ENCODE data around the gene ACOT9.
"Not testable (repeated sequence)": the region's sequence is repeated elsewhere in the genome, so short reads cannot be mapped to it uniquely, and the experiment has no call there.

ACOT9 gene

GRCh38 chrX:23742697-23743622 is at the start of gene ACOT9:
Gene ACOT9, minus strand, starts transcription at chrX:23743276. Its CDS starts 132 bp downstream, at chrX:23743144.
- DNase-seq, result peak; percentile 85

- no peak for DNase-seq
These were observed 47.0 kb upstream of the ACOT9 start for GRCh38 chrX:23790155-23790497.

GRCh38 chrX:23789386-23790154 is 46.5 kb upstream of the ACOT9 start:
- no peak for DNase-seq

DNA sequence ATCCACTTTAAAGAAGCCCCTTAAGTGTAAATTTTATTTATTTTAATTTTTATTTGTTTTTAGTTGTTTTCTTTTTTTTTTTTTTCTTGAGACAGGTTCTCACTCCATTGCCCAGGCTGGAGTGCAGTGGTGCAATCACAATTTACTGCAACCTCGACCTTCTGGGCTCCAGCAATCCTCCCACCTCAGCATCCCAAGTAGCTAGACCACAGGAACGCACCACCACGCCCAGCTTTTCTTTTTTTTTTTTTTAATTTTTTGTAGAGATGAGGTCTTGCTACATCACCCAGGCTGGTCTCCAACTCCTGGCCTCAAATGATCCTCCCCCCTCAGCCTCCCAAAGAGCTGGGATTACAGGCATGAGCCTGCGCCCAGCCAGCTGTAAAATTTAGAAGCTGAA is 45.9 kb upstream of the ACOT9 start:
- DNase-seq, result no peak

- no peak for DNase-seq
These were observed 45.4 kb upstream of the ACOT9 start for GRCh38 chrX:23788521-23788920.

DNA sequence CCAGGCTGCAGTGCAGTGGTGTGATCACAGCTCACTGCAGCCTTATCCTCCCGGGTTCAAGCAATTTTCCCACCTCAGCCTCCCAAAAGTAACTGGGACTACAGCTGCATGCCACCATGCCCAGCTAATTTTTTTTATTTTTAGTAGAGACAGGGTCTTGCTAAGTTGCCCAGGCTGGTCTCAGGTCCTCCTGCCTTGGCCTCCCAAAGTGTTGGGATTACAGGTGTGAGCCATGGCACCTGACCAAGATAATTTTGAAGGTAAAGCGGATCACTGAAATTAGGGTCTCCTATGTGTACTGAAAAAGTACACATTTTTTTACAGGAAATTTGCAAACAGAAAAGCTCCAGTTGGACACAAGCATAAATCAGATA is 44.7 kb upstream of the ACOT9 start:
- no peak for DNase-seq

GRCh38 chrX:23786268-23786815 is 43.3 kb upstream of the ACOT9 start:
- peak; percentile 54 for DNase-seq

DNA sequence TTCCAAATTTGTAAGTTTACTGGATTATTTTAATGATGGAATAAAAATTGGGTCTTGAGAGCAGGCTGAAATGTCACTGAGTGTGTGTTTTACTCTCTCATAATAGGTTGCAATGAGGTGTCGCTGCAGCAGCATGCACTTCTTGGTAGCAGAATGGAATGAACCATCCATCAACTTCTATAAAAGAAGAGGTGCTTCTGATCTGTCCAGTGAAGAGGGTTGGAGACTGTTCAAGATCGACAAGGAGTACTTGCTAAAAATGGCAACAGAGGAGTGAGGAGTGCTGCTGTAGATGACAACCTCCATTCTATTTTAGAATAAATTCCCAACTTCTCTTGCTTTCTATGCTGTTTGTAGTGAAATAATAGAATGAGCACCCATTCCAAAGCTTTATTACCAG is 42.5 kb upstream of the ACOT9 start:
- no peak for DNase-seq

DNA sequence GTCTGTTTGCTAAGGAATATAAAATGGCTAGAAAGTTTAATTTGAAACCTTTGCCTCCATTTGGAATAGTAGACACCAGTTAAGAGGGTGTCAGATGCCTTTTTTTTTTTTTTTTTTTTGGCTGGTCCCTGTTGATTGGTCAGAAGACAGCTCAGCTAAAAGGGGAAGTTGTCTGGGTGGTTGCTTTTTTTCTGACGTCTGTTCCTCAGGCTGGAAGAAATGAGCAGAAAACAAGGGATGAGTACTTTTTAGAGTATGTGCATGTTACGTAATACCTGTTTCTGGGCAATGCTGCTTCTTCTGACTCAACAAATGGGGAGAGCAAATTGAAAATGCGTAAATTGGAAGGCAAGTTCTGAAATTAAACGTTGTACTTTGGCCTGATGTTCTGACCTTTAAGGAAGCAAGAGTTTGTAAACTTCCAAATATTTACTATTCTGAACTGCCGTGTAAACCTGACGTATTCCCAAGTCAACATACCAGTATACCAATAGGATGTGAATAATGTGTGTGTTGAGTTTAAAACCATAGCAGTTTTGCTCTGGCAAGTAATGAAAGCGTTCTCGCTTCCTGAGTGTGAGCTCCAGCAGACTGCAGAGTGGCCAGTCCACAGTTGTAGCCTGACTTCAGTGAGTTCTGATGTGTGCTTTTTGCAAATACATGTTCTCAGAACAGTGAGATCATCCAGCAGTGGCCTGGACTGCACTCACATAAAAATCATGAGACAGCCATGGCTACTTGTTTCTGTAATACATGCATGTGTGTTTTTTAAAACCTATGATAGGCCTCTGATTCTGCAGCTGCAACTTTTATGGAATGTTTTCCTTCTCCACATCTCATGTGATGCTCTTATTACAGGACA is 41.6 kb upstream of the ACOT9 start:
- DNase-seq, result peak; percentile 35

DNA sequence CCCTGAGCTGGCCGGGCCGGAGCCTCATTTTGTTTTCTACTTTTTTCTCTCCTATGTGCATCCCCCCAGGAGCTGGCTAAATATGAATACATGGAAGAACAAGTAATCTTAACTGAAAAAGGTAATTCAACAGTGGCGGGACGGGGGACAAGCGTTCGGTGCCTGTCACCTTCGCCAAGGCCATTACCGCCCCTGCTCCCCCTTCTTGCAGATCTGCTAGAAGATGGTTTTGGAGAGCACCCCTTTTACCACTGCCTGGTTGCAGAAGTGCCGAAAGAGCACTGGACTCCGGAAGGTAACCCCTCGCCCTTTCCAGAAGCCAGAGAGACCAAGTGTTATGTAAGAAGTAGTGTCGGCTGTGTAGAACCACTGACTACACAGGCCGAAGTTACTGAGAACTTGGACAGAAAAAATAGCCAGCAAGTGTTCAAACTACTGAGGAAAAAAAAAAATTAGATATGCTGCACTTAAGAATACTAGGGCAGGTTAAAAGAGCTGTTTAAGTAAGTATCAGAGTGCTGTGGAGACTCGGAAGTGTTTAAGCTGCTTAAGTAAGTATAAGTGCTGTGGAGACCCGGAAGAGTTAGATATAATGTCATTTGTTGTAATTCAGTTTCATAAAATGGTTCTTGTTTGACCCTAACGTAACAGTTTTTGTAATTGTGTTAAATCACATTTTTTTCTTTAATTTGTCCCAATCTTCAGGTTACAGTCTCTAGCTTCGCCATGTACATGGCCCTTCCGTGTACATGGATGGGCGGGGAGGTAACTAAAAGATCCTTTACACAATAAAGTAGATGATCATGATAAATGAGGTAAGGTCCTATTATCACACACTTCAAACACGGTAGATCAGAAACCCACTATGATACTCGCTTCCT is 40.8 kb upstream of the ACOT9 start:
- DNase-seq, result no peak

DNA sequence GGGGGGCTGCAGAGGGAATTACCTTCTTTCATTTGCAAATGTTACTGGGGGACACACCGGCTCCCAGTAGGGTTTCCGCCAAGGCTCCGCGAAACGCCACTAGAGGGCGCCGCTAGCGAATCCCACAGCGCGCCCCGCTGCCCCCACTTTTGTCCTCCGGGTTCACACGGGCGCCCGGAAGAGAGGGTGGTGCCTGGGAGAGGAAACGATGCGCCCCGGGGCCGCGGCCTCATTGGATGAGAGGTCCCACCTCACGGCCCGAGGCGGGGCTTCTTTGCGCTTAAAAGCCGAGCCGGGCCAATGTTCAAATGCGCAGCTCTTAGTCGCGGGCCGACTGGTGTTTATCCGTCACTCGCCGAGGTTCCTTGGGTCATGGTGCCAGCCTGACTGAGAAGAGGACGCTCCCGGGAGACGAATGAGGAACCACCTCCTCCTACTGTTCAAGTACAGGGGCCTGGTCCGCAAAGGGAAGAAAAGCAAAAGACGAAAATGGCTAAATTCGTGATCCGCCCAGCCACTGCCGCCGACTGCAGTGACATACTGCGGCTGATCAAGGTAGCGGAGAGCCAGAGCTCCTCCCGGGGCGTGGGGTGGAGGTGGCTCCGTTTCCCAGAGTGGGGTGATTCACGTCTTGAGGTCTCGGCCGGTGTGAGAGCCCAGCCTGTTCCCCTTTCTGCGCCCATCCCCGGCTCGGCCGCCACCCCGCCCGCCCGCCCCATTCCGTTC is 40.0 kb upstream of the ACOT9 start, which contains the start of gene SAT1:
Gene SAT1, plus strand, starts transcription at position 311 of the 726 bp plus-strand sequence. Its CDS starts 179 bp downstream, at position 490.
- DNase-seq, result peak; percentile 95

GRCh38 chrX:23782455-23782854 is 39.4 kb upstream of the ACOT9 start:
- DNase-seq, result no peak

DNA sequence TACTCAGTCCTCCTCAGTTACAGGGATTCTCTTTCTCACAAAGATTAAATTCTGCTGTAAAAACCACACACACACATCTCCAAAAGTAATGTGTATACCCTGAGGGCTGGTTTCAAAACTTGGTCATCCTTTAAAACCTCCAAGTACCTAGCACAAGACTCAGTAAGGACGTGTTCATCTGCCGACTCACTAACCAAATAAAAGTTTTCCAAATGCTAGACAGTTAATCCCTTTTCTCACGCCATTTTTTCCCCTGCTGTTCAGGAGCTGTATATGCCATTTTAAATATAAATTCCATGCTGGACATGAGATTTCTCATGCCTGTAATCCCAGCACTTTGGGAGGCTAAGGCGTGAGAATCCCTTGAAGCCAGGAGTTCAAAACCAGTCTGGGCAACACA is 35.9 kb upstream of the ACOT9 start:
- no peak for DNase-seq

DNA sequence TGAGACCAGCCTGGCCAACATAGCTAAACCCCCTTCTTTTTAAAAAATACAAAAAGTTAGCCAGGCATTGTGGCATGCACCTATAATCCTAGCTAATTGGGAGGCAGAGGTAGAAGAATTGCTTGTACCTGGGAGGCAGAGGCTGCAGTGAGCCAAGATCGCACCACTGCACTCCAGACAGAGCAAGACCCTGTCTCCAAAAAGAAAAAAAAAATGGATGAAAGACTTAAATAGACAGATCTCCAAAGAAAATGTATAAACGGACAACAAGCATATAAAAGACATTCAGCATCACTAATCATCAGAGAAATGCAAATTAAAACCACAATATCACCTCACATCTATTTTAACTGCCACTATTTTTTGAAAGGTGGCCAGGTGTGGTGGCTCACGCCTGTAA is 33.3 kb upstream of the ACOT9 start:
- no peak for DNase-seq

- DNase-seq, result peak; percentile 76
These were observed 30.6 kb upstream of the ACOT9 start for GRCh38 chrX:23773601-23774175.

DNA sequence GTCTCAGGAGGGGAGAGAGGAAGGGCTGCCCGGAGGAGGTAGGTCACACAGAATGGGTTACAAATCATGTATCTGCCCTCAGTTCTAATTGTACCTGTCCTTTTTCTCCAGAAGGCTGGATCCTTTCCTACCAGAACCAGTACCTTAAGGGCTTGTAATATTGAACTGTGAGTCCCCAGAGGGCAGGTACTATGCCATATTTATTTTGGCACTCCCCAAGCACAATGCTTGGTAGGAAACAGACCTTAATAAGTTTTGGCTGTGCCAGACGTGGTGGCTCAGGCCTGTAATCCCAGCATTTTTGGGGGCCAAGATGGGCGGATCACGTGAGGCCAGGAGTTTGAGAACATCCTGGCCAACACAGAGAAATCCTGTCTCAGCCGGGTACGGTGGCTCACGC is 28.0 kb upstream of the ACOT9 start:
- DNase-seq, result not testable (repeated sequence)

- DNase-seq, result no peak
These were observed 27.1 kb upstream of the ACOT9 start for GRCh38 chrX:23770142-23770541.

GRCh38 chrX:23766650-23767551 is 23.8 kb upstream of the ACOT9 start:
- no peak for DNase-seq

DNA sequence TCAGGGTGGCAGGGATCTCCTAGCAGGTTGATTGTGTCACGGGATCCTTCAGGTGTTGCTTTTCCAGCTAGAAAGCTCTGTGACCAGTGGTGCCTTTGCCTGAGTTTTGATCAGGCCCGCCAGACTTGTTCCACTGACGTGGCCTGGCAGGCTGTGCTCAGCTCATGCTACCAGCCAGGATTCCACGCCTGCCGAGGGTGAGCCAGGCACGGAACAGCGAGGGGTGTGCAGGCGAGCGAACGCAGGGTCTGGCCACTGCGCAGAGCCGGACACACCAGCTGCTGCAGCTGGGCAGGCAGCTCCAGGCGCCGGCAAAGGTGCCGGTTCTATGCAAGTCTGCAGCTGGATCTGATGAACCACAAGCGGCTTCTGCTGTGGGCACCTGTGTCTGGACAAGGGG is 22.8 kb upstream of the ACOT9 start:
- DNase-seq, result no peak

- DNase-seq, result no peak
These were observed 22.4 kb upstream of the ACOT9 start for GRCh38 chrX:23765449-23765848.

Measured in CD4-positive, alpha-beta T cell treated with Interferon gamma for 1 hour (primary cell).